Ascending aorta (tissue), 2 donors: ENCODE measurements around the gene DOC2B. TPM values are rescaled to one million over a fixed set of nuclear protein-coding genes. Genes with fewer than 3 reads are reported as not detected.
"Not testable (repeated sequence)": the region's sequence is repeated elsewhere in the genome, so short reads cannot be mapped to it uniquely, and the experiment has no call there.

ENCODE experiments used
- DNase-seq, 2 donors: peaks; one replicate each; pipeline ENCODE4 v3.0.0-alpha.2; 2019; ENCODE audit warnings: low spot score in 2 of 2
- H3K27ac ChIP-seq, 2 donors: fragments of 200-600 bp; sonication (generic); one replicate each; pipeline ENCODE4 v1.5.1; 2016 to 2017; ENCODE audit warnings: mild to moderate bottlenecking in 1 of 2
- H3K27me3 ChIP-seq: fragments of 200-600 bp; sonication (generic); one replicate; pipeline ENCODE4 v1.5.1; 2017
- H3K36me3 ChIP-seq, 2 donors: fragments of 200-600 bp; sonication (generic); one replicate each; pipeline ENCODE4 v1.5.1; 2016
- H3K4me1 ChIP-seq, 2 donors: fragments of 200-600 bp; sonication (generic); one replicate each; pipeline ENCODE4 v1.5.1; 2016 to 2017; ENCODE audit warnings: mild to moderate bottlenecking in 1 of 2
- H3K4me3 ChIP-seq, 2 donors: fragments of 200-600 bp; sonication (generic); one replicate each; pipeline ENCODE4 v1.5.1; 2016 to 2017; ENCODE audit warnings: mild to moderate bottlenecking in 1 of 2
- H3K9me3 ChIP-seq, 2 donors: fragments of 200-600 bp; sonication (generic); one replicate each; pipeline ENCODE4 v1.5.1; 2016
- intact Hi-C: fragments of 100-400 bp; cut with DNase I; formaldehyde crosslinking; loops from one replicate; pipeline ENCODE4 v1.15.1; 2023
- total RNA-seq: library from RNA; depleted of rRNA; stranded (reverse); fragments of >200 nt; gene quantifications from one replicate; pipeline ENCODE4 v1.1.0, GENCODE V29; 2016
- TF ChIP-seq, protein P1 (sequence below), 3 experiments: fragments of 200-600 bp in 2 of 3; fragments of 450-650 bp in 1 of 3; sonication (generic) in 2 of 3; IDR thresholded peaks; one replicate each; pipeline ENCODE4 v1.5.1; 2016 to 2019; ENCODE audit warnings: antibody characterized with exemption in 3 of 3, mild to moderate bottlenecking in 1 of 3, moderate library complexity in 1 of 3

DOC2B gene
- total RNA-seq, 1 donor from 2014 or later, result 200 TPM

DNA sequence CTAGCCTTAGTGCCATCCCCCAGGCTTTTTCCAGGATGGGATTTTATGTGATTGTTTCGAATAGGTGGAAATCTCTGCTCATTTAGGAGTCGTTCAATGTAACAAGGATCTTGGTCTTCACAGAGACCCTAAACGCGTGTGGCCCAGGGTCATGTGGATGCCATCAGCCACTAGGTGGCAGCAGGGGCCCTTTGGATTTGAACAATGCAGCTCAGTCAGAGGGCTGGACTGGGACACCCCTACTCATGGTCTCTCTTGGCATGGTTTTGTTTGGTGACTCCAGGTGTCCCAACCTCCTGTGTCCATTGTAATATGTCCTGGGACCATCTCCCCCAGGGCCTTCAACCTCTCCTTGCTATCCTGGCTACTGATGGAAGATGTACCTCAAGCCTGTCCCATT lies 44.9 kb downstream of the DOC2B start:
- H3K4me1 ChIP-seq, H3K27ac ChIP-seq, H3K36me3 ChIP-seq, H3K27me3 ChIP-seq, H3K9me3 ChIP-seq, H3K4me3 ChIP-seq, intact Hi-C loops: not testable (repeated sequence)
- peak in 1 of 2 donors; percentile 87 for DNase-seq
- TF ChIP-seq, protein P1, sequence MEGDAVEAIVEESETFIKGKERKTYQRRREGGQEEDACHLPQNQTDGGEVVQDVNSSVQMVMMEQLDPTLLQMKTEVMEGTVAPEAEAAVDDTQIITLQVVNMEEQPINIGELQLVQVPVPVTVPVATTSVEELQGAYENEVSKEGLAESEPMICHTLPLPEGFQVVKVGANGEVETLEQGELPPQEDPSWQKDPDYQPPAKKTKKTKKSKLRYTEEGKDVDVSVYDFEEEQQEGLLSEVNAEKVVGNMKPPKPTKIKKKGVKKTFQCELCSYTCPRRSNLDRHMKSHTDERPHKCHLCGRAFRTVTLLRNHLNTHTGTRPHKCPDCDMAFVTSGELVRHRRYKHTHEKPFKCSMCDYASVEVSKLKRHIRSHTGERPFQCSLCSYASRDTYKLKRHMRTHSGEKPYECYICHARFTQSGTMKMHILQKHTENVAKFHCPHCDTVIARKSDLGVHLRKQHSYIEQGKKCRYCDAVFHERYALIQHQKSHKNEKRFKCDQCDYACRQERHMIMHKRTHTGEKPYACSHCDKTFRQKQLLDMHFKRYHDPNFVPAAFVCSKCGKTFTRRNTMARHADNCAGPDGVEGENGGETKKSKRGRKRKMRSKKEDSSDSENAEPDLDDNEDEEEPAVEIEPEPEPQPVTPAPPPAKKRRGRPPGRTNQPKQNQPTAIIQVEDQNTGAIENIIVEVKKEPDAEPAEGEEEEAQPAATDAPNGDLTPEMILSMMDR (IDR thresholded peaks at IDR 0.05), result peak in 2 of 3 experiments; percentile 41 to 55

GRCh38 chr17:135895-136294 lies 45.6 kb downstream of the DOC2B start:
- intact Hi-C loops, H3K27ac ChIP-seq, H3K4me3 ChIP-seq, H3K9me3 ChIP-seq, H3K27me3 ChIP-seq, DNase-seq, H3K36me3 ChIP-seq, H3K4me1 ChIP-seq: not testable (repeated sequence)

DNA sequence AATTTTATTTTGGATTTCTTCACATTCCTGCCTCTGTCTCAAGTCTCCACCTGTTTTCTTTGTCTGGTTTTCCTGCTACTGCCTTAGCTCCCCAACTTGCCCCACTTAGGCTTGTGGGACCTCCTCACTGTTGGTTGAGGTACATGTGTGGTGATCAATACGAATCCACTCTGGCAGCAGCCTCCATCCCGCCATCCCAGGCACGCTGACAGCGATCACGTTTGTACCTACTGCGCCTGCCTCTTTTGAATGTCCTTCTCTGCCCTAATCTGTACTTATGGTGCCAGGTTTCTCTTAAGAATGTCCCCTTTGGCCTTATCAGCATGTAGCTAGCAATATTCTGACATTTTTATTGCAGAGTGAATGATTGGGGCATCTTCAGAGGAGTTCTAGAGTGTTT lies 46.4 kb downstream of the DOC2B start:
- H3K27me3 ChIP-seq, H3K27ac ChIP-seq, H3K4me1 ChIP-seq, H3K36me3 ChIP-seq, H3K4me3 ChIP-seq, intact Hi-C loops, H3K9me3 ChIP-seq: not testable (repeated sequence)
- DNase-seq, result peak in 1 of 2 donors; percentile 40

DNA sequence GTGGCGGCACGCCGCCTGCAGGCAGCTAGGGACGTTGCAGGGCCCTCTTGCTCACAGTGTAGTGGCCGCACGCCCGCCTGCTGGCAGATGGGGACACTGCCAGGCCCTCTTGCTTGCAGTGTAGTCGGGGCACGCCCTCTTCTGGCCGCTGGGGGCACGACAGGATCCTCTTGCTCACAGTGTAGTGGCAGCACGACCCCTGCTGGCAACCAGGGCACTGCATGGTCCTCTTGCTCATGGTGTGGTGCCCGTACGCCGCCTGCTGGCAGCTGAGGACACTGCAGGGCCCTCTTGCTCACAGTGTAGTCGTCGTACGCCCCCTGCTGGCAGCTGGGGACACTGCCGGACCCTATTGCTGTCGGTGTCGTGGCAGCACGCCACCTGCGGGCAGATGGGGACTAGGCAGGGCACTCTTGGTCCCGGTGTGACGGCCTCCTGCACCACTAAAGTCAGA lies 47.1 kb downstream of the DOC2B start:
- H3K27ac ChIP-seq, H3K4me3 ChIP-seq, DNase-seq, H3K4me1 ChIP-seq, H3K9me3 ChIP-seq, H3K27me3 ChIP-seq, H3K36me3 ChIP-seq, intact Hi-C loops: not testable (repeated sequence)

DNA sequence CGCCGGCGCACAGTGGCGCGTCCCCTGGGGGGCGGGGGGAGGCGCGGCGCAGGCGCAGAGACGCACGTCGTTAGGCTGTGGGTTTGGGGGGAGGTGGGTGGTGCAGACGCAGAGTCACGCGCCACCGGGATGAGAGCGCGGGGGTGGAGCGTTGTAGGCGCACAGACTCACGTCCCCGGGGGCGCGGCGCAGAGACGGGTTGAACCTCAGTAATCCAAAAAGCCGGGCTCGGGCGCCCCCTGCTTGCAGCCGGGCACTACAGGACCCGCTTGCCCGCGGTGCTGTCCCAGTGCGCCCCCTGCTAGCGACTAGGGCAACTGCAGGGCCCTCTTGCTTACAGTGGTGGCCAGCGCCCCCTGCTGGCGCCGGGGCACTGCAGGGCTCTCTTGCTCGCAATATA lies 47.5 kb downstream of the DOC2B start:
- H3K4me3 ChIP-seq, H3K27me3 ChIP-seq, H3K4me1 ChIP-seq, intact Hi-C loops, H3K27ac ChIP-seq, H3K36me3 ChIP-seq, H3K9me3 ChIP-seq, DNase-seq: not testable (repeated sequence)

DNA sequence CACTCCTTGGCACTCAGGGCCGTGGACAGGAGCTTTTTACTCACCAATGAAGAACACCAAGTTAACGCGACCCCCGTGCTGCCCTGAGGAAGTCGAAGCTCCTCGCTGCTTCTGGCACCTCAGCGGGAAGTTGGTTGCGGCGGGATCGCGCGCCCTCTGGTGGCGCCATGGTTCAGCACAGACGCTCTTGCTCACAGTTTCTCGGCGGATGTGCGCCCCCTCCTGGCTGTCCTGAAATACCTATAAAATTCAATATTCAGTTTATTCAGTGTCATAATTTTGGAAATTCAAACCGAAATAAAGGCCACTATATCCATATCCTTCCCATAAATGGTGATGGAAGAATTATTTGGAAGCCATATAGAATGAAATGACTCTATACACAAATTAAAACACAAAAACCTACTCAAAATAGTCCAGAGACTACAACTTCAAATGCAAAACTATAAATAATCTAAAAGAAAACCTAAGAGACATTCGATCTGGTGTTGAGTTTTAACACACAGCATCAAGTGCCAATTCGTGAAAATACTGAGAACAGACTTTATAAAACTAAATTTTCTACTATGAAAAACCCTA lies 63.0 kb downstream of the DOC2B start:
- H3K9me3 ChIP-seq, H3K27ac ChIP-seq, H3K27me3 ChIP-seq, H3K36me3 ChIP-seq, DNase-seq, intact Hi-C loops, H3K4me1 ChIP-seq, H3K4me3 ChIP-seq: not testable (repeated sequence)
- TF ChIP-seq, protein P1 (IDR thresholded peaks at IDR 0.05), result peak in 2 of 3 experiments; percentile 16 to 25

DNA sequence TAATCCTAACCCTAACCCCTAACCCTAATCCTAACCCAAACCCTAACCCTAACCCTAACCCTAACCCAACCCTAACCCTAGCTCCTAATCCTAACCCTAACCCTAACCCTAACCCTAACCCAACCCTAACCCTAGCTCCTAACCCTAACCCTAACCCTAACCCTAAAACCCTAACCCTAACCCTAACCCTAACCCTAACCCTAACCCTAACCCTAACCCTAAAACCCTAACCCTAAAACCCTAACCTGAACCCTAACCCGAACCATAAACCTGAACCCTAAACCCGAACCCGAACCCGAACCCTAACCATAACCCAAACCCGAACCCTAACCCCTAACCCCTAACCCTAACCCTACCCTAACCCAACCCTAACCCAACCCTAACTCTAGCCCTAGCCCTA lies 68.3 kb downstream of the DOC2B start:
- H3K4me3 ChIP-seq, H3K4me1 ChIP-seq, DNase-seq, H3K36me3 ChIP-seq, H3K9me3 ChIP-seq, H3K27ac ChIP-seq, intact Hi-C loops, H3K27me3 ChIP-seq: not testable (repeated sequence)

Other genes with a start within 250 kb of the DOC2B start
- not detected for gene SCGB1C2, start 44.1 kb downstream of the DOC2B start, total RNA-seq
- 44.2 TPM for gene RPH3AL, start 171.2 kb upstream of the DOC2B start, total RNA-seq